GM18520 (cell line): Measurements from ENCODE around the gene ABCB6.

Source experiments
- ATAC-seq: cut with Tn5 transposase; IDR thresholded peaks from one replicate; pipeline ENCODE4 v1.9.1; 2021; ENCODE audit not compliant: unreplicated experiment

The ABCB6 gene

GRCh38 chr2:219245899-219246230 lies 27.1 kb upstream of the ABCB6 start:
- ATAC-seq, result no peak

- peak; percentile 68 for ATAC-seq
Observed at GRCh38 chr2:219245148-219245898, 26.6 kb upstream of the ABCB6 start, which contains the start of the genes GLB1L and STK16. GLB1L (minus strand) TSS chr2:219245444; CDS start chr2:219243573, 1,871 bp downstream. STK16 (plus strand) TSS chr2:219245479; CDS start chr2:219246000, 521 bp downstream.

GRCh38 chr2:219244789-219245147 lies 26.0 kb upstream of the ABCB6 start:
- ATAC-seq, result no peak

GRCh38 chr2:219243291-219243761 lies 24.6 kb upstream of the ABCB6 start:
- no peak for ATAC-seq

GRCh38 chr2:219234331-219234730 lies 15.6 kb upstream of the ABCB6 start:
- ATAC-seq, result no peak

- no peak for ATAC-seq
Observed at GRCh38 chr2:219230059-219230540, 11.3 kb upstream of the ABCB6 start.

- peak; percentile 90 for ATAC-seq
Observed at GRCh38 chr2:219229305-219230058, 10.7 kb upstream of the ABCB6 start, which contains the start of the genes ANKZF1 and ATG9A. ANKZF1 (plus strand) TSS chr2:219229806; CDS start chr2:219230258, 452 bp downstream. ATG9A (minus strand) TSS chr2:219229636; CDS start chr2:219228024, 1,612 bp downstream.

- no peak for ATAC-seq
Observed at GRCh38 chr2:219228911-219229304, 10.2 kb upstream of the ABCB6 start.

- ATAC-seq, result no peak
Observed at GRCh38 chr2:219228041-219228910, 9.5 kb upstream of the ABCB6 start.

GRCh38 chr2:219225350-219225749 lies 6.6 kb upstream of the ABCB6 start:
- no peak for ATAC-seq

- no peak for ATAC-seq
Observed at GRCh38 chr2:219223831-219224610, 5.3 kb upstream of the ABCB6 start.

- no peak for ATAC-seq
Observed at GRCh38 chr2:219221957-219222518, 3.3 kb upstream of the ABCB6 start.

GRCh38 chr2:219220652-219221402 lies 2.1 kb upstream of the ABCB6 start:
- no peak for ATAC-seq

- no peak for ATAC-seq
Observed at GRCh38 chr2:219219784-219220532, 1.2 kb upstream of the ABCB6 start.

- peak; percentile 11 for ATAC-seq
Observed at GRCh38 chr2:219218217-219218731, 484 bp downstream of the ABCB6 start.

- ATAC-seq, result no peak
Observed at GRCh38 chr2:219216535-219216915, 2.2 kb downstream of the ABCB6 start.

GRCh38 chr2:219215871-219216534 lies 2.8 kb downstream of the ABCB6 start:
- no peak for ATAC-seq

GRCh38 chr2:219214786-219215185 lies 4.0 kb downstream of the ABCB6 start:
- ATAC-seq, result no peak
